SK-N-MC (cell line): Measurements from ENCODE around the gene SNN.

ENCODE experiments used
- DNase-seq: peaks from one replicate; pipeline ENCODE4 v3.0.0-alpha.2; 2011; ENCODE audit warnings: low read depth, low spot score
- H3K27ac ChIP-seq: fragments of 200-600 bp; sonication (generic); 2 replicates; pipeline ENCODE4 v1.5.1; 2016; ENCODE audit warnings: mixed run types
- H3K36me3 ChIP-seq: fragments of 200-600 bp; sonication (generic); 2 replicates; pipeline ENCODE4 v1.6.1; 2017; ENCODE audit warnings: antibody characterized with exemption, low read length, mixed read lengths; ENCODE audit not compliant: insufficient read depth
- H3K4me3 ChIP-seq: fragments of 200-600 bp; sonication (generic); 2 replicates; pipeline ENCODE4 v1.5.1; 2016
- H3K9ac ChIP-seq: fragments of 200-600 bp; sonication (generic); 2 replicates; pipeline ENCODE4 v1.8.0; 2017; ENCODE audit warnings: mixed run types, mixed read lengths; ENCODE audit not compliant: insufficient read length
- H3K9me3 ChIP-seq: fragments of 200-600 bp; sonication (generic); 2 replicates; pipeline ENCODE4 v1.6.1; 2017; ENCODE audit warnings: low read depth, mild to moderate bottlenecking, antibody characterized with exemption, low read length, moderate library complexity, mixed read lengths
- EZH2 ChIP-seq: fragments of 200-600 bp; sonication (generic); IDR thresholded peaks from one replicate; pipeline ENCODE4 v1.6.1; 2017; ENCODE audit warnings: antibody characterized with exemption
- FOXP2 ChIP-seq: optimal IDR thresholded peaks from 2 replicates; pipeline ENCODE3; 2011; ENCODE audit warnings: mild to moderate bottlenecking, moderate library complexity; ENCODE audit not compliant: insufficient read depth; ENCODE audit errors: extremely low read length, control extremely low read depth
- POLR2AphosphoS5 ChIP-seq: IDR thresholded peaks from 2 replicates; pipeline ENCODE4 v1.6.1; 2012; ENCODE audit warnings: mild to moderate bottlenecking, low read depth, low read length, borderline replicate concordance

Gene SNN

GRCh38 chr16:11696266-11697012 is 28.2 kb downstream of the SNN start:
- no peak overlapping the region for H3K9ac ChIP-seq
- H3K9me3 ChIP-seq, result no peaks in the 10 kb centered on the region
- peaks cover 31% of the 10 kb centered on the region for H3K36me3 ChIP-seq
- no peak for DNase-seq
- TF ChIP-seq EZH2 (no peak), POLR2AphosphoS5 (no peak), FOXP2 (no peak)
- H3K4me3 ChIP-seq, result no peak overlapping the region
- no peak overlapping the region for H3K27ac ChIP-seq

- Histone ChIP-seq H3K9me3 (no peaks in the 10 kb centered on the region), H3K9ac (no peak overlapping the region), H3K36me3 (peaks cover 29% of the 10 kb centered on the region; the same call in 1 of the 2 replicates), H3K27ac (no peak overlapping the region), H3K4me3 (no peak overlapping the region)
- TF ChIP-seq FOXP2, result no peak
- TF ChIP-seq EZH2, result no peak
- no peak for TF ChIP-seq POLR2AphosphoS5
- no peak for DNase-seq
These were observed 29.1 kb downstream of the SNN start for GRCh38 chr16:11697319-11697718.

DNA sequence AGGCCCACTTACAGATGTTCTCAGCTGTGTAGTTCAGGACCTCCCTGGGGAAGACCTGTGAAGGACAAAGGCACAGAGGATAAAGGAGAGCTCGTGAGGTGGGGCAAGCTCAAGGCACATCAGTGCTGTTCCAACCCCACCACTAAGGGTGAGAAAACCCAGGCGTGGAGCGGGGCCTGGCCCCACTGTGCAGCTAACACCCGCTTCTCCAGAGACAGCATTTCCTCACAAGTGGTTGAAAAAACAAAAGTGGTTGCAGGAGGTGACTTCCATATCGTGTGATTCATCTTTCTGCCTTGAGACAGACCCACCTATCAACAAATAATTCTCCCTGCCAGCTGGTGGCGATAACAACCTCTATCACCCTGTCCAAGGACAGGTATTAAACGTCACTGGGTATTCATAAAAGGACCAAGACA is 30.0 kb downstream of the SNN start:
- no peak for DNase-seq
- H3K9me3 ChIP-seq, result no peaks in the 10 kb centered on the region
- peaks cover 29% of the 10 kb centered on the region; the same call in 1 of the 2 replicates for H3K36me3 ChIP-seq
- TF ChIP-seq EZH2 (no peak), FOXP2 (no peak), POLR2AphosphoS5 (no peak)
- H3K4me3 ChIP-seq, result no peak overlapping the region
- no peak overlapping the region for H3K27ac ChIP-seq
- no peak overlapping the region for H3K9ac ChIP-seq

- Histone ChIP-seq H3K4me3 (no peak overlapping the region), H3K9me3 (no peaks in the 10 kb centered on the region), H3K27ac (no peak overlapping the region), H3K36me3 (peaks cover 29% of the 10 kb centered on the region; the same call in 1 of the 2 replicates), H3K9ac (no peak overlapping the region)
- TF ChIP-seq EZH2 (no peak), FOXP2 (no peak), POLR2AphosphoS5 (no peak)
- DNase-seq, result no peak
These were observed 31.1 kb downstream of the SNN start for GRCh38 chr16:11699234-11699894.

- no peak overlapping the region for H3K9ac ChIP-seq
- no peaks in the 10 kb centered on the region for H3K9me3 ChIP-seq
- TF ChIP-seq FOXP2 (no peak), POLR2AphosphoS5 (no peak), EZH2 (no peak)
- DNase-seq, result no peak
- no peak overlapping the region for H3K27ac ChIP-seq
- H3K36me3 ChIP-seq, result peaks cover 21% of the 10 kb centered on the region; the same call in 1 of the 2 replicates
- no peak overlapping the region for H3K4me3 ChIP-seq
These were observed 32.2 kb downstream of the SNN start for GRCh38 chr16:11700264-11701029.

DNA sequence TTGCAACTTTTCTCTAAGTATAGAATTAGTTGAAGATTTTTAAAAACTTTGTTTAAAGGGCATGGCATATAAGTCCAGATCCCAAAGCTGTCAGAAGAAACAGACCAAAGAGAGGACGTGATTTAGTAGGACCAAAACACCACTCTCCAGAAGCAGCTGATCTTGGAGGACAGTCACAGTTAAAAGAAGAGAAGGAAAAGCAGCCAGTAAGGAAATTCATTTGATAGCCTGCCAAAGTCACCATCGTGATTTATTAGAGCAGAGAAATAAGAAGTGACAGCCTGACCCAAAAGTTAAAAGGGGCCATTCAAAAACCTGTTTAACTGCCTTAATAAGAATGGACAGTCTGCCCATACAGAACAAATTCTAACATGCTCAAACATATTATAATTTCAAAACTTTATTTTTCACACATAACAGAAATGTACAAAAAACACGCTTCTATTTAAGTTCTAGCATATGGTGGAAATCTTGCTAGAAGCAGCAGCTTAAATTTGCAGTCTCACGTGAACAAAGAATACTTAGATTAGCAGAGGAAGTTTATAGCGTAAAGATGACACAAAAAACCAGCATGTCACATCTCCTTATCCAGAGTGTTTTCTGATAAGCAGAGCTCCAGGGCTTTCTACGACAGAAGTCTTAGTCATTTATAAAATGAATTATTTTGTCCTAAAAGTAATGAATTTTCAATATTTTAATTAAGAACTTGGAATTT is 37.2 kb downstream of the SNN start:
- TF ChIP-seq EZH2, result no peak
- no peak for TF ChIP-seq FOXP2
- no peak for TF ChIP-seq POLR2AphosphoS5
- Histone ChIP-seq H3K36me3 (no peaks in the 10 kb centered on the region), H3K9ac (no peak overlapping the region), H3K27ac (no peak overlapping the region), H3K9me3 (no peaks in the 10 kb centered on the region), H3K4me3 (no peak overlapping the region)
- no peak for DNase-seq

- no peak for DNase-seq
- Histone ChIP-seq H3K36me3 (no peaks in the 10 kb centered on the region), H3K27ac (no peak overlapping the region), H3K4me3 (no peak overlapping the region), H3K9me3 (no peaks in the 10 kb centered on the region), H3K9ac (no peak overlapping the region)
- TF ChIP-seq EZH2, result no peak
- no peak for TF ChIP-seq POLR2AphosphoS5
These were observed 38.0 kb downstream of the SNN start for GRCh38 chr16:11706180-11706742.
